Fibroblast of skin of back (primary cell): ENCODE measurements around the gene OR2A5. TPM values are rescaled to one million over a fixed set of nuclear protein-coding genes. Genes with fewer than 3 reads are reported as not detected.
"Not testable (repeated sequence)": the region's sequence is repeated elsewhere in the genome, so short reads cannot be mapped to it uniquely, and the experiment has no call there.

Source experiments
- DNase-seq: peaks from one replicate; pipeline ENCODE4 v3.0.0-alpha.2; 2013
- polyA plus RNA-seq, 2 experiments: library from polyadenylated mRNA; unstranded; fragments of 120-200 nt; gene quantifications; one replicate each; pipeline ENCODE4 v1.2.1, GENCODE V29; 2013; ENCODE audit not compliant: insufficient read length in 2 of 2

OR2A5 gene
- not detected for polyA plus RNA-seq (2013, experiment 1 of 2; ENCODE audit: insufficient read length)
- not detected for polyA plus RNA-seq (2013, experiment 2 of 2; ENCODE audit: insufficient read length)

- DNase-seq = no peak
These were observed at the start of gene OR2A5 for GRCh38 chr7:144048648-144049047. Gene OR2A5, plus strand, starts transcription at chr7:144048948. Its CDS starts 1,454 bp downstream, at chr7:144050402.

- no peak for DNase-seq
These were observed 48.7 kb upstream of the OR2A5 start, which contains the start of gene OR6B1 for GRCh38 chr7:144000020-144000419. Gene OR6B1, plus strand, starts transcription at chr7:144000320. Its CDS starts 3,677 bp downstream, at chr7:144003997.

GRCh38 chr7:144001543-144001942, 47.2 kb upstream of the OR2A5 start:
- DNase-seq = no peak

- DNase-seq = no peak
These were observed 44.0 kb upstream of the OR2A5 start for GRCh38 chr7:144004703-144005102.

GRCh38 chr7:144006029-144006691, 42.6 kb upstream of the OR2A5 start:
- DNase-seq = no peak

- DNase-seq = no peak
These were observed 42.1 kb upstream of the OR2A5 start for GRCh38 chr7:144006692-144007042.

- DNase-seq = no peak
These were observed 39.4 kb upstream of the OR2A5 start for GRCh38 chr7:144009361-144009760.

GRCh38 chr7:144010061-144010460, 38.7 kb upstream of the OR2A5 start:
- not testable (repeated sequence) for DNase-seq

GRCh38 chr7:144010821-144011220, 37.9 kb upstream of the OR2A5 start:
- DNase-seq = not testable (repeated sequence)

- peak; percentile 9 for DNase-seq
These were observed 37.1 kb upstream of the OR2A5 start for GRCh38 chr7:144011458-144012230.

- no peak for DNase-seq
These were observed 30.7 kb upstream of the OR2A5 start for GRCh38 chr7:144018065-144018464.

- DNase-seq = peak; percentile 93
These were observed 29.3 kb upstream of the OR2A5 start for GRCh38 chr7:144019457-144019856.

- no peak for DNase-seq
These were observed 28.4 kb upstream of the OR2A5 start for GRCh38 chr7:144020340-144020739.

GRCh38 chr7:144022169-144022568, 26.6 kb upstream of the OR2A5 start:
- no peak for DNase-seq

- DNase-seq = no peak
These were observed 25.4 kb upstream of the OR2A5 start for GRCh38 chr7:144023171-144023827.

- DNase-seq = no peak
These were observed 24.5 kb upstream of the OR2A5 start for GRCh38 chr7:144024213-144024612.

GRCh38 chr7:144026203-144026883, 22.4 kb upstream of the OR2A5 start:
- no peak for DNase-seq

GRCh38 chr7:144027070-144027469, 21.7 kb upstream of the OR2A5 start:
- DNase-seq = peak; percentile 45

- DNase-seq = no peak
These were observed 20.8 kb upstream of the OR2A5 start for GRCh38 chr7:144027974-144028373.

- DNase-seq = no peak
These were observed 20.2 kb upstream of the OR2A5 start for GRCh38 chr7:144028547-144028946.

- no peak for DNase-seq
These were observed 16.2 kb upstream of the OR2A5 start for GRCh38 chr7:144032516-144032915.

- DNase-seq = no peak
These were observed 15.6 kb upstream of the OR2A5 start for GRCh38 chr7:144032985-144033709.
